Transverse colon (tissue), 4 donors: ENCODE results near the gene ULK4.

Source experiments
- POLR2AphosphoS5 ChIP-seq, 3 donors: sonication (generic); formaldehyde crosslinking; IDR thresholded peaks; one replicate each; pipeline ENCODE4 v1.6.1; 2016; ENCODE audit warnings: antibody characterized with exemption in 3 of 3
- TF ChIP-seq, protein P1 (sequence below), 5 experiments: fragments of 200-600 bp in 3 of 5; fragments of 450-650 bp in 2 of 5; sonication (generic) in 3 of 5; IDR thresholded peaks; 1 replicate in 2 of 5; 2 replicates in 3 of 5; pipeline ENCODE4 v1.5.1; 2016 to 2017; ENCODE audit warnings: antibody characterized with exemption in 5 of 5, inconsistent platforms in 3 of 5, mild to moderate bottlenecking in 2 of 5, moderate library complexity in 1 of 5

- TF ChIP-seq, protein P1, sequence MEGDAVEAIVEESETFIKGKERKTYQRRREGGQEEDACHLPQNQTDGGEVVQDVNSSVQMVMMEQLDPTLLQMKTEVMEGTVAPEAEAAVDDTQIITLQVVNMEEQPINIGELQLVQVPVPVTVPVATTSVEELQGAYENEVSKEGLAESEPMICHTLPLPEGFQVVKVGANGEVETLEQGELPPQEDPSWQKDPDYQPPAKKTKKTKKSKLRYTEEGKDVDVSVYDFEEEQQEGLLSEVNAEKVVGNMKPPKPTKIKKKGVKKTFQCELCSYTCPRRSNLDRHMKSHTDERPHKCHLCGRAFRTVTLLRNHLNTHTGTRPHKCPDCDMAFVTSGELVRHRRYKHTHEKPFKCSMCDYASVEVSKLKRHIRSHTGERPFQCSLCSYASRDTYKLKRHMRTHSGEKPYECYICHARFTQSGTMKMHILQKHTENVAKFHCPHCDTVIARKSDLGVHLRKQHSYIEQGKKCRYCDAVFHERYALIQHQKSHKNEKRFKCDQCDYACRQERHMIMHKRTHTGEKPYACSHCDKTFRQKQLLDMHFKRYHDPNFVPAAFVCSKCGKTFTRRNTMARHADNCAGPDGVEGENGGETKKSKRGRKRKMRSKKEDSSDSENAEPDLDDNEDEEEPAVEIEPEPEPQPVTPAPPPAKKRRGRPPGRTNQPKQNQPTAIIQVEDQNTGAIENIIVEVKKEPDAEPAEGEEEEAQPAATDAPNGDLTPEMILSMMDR (IDR thresholded peaks at IDR 0.05) = no peak
- no peak for TF ChIP-seq POLR2AphosphoS5 (IDR thresholded peaks at IDR 0.05)
Measured at GRCh38 chr3:41244620-41245336, 717.1 kb downstream of the ULK4 start.
